Sigmoid colon (tissue), 4 donors: ENCODE results near the gene OR52K2.

Source experiments
- EP300 ChIP-seq, 4 donors: sonication (generic); formaldehyde crosslinking; IDR thresholded peaks; one replicate each; pipeline ENCODE4 v1.6.1; 2017; ENCODE audit warnings: antibody characterized with exemption in 4 of 4
- POLR2AphosphoS5 ChIP-seq, 4 donors: sonication (generic); formaldehyde crosslinking; IDR thresholded peaks; one replicate each; pipeline ENCODE4 v1.6.1; 2017; ENCODE audit warnings: antibody characterized with exemption in 4 of 4

DNA sequence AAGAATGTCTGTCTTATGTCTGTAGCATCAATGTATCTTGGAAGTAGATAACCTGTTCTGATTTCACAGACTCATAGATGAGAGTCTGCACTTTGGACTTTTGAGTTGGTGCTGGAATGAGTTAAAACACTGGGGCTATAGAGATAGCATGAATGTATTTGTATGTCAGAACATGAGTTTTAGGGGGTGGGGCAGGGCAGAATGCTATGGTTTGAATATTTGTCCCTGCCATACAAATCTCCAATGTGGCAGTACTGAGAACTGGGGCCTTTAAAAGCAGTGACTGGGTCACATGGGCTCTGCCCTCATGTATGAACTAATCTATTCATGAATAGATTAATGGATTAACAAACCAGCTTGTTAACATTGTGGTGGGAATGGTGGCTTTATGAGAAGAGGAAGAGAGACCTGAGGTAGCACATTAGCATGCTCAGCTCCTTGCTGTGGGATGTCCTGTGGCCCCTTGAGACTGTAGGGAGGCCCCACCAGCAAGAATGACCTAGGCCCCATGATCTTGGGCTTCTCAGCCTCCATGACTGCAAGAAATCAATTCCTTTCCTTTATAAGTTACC, 17.9 kb downstream of the OR52K2 start:
- TF ChIP-seq EP300 (IDR thresholded peaks at IDR 0.05) (no peak), POLR2AphosphoS5 (IDR thresholded peaks at IDR 0.05) (no peak)
